Duodenal mucosa (tissue), 2 donors: ENCODE results near the gene HES5.

Experiments
- H3K27ac ChIP-seq: one replicate; pipeline ENCODE4 v1.7.0; 2013; ENCODE audit warnings: low read depth, low read length
- H3K27me3 ChIP-seq, 2 donors: one replicate each; pipeline ENCODE4 v1.7.0; 2013; ENCODE audit warnings: low read length in 2 of 2, control low read depth in 1 of 2; ENCODE audit not compliant: insufficient read depth in 2 of 2, control insufficient read depth in 1 of 2
- H3K36me3 ChIP-seq, 2 donors: one replicate each; pipeline ENCODE4 v1.7.0; 2013; ENCODE audit warnings: low read length in 2 of 2, control low read depth in 1 of 2; ENCODE audit not compliant: insufficient read depth in 2 of 2, control insufficient read depth in 1 of 2
- H3K4me1 ChIP-seq, 2 donors: one replicate each; pipeline ENCODE4 v1.7.0; 2013; ENCODE audit warnings: low read length in 2 of 2, control low read depth in 1 of 2; ENCODE audit not compliant: insufficient read depth in 2 of 2, control insufficient read depth in 1 of 2
- H3K4me3 ChIP-seq, 2 donors: one replicate each; pipeline ENCODE4 v1.7.0; 2013; ENCODE audit warnings: low read length in 2 of 2, low read depth in 1 of 2
- H3K9ac ChIP-seq, 2 donors: one replicate each; pipeline ENCODE4 v1.7.0; 2013; ENCODE audit warnings: low read length in 2 of 2, low read depth in 1 of 2
- H3K9me3 ChIP-seq, 2 donors: one replicate each; pipeline ENCODE4 v1.7.0; 2013; ENCODE audit warnings: low read length in 2 of 2, control low read depth in 1 of 2; ENCODE audit not compliant: control insufficient read depth in 1 of 2

Gene HES5

DNA sequence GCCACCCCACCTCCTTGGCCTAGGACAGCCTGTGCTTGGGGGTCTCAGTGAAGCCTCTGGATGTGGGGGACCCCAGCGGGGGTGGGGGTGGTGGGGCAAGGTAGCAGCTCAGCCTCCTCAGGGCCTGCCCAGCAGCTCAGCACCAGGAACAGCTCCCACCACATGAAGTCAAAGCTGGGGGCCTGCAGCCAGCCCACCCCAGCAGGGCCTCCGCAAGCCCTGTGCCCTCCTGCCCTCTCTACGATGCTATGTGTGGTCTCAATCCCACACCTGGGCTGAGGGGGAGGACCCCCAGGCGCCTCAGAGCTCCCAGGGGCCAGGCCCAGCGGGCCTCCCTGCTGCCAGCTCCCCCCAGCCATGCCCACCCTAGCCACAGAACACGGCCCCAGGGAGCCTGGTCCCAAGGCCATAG lies 22.3 kb downstream of the HES5 start:
- no peak overlapping the region for H3K9ac ChIP-seq

GRCh38 chr1:2506901-2507565 lies 23.0 kb downstream of the HES5 start:
- no peaks in the 10 kb centered on the region for H3K9me3 ChIP-seq
- H3K9ac ChIP-seq, result no peak overlapping the region
- H3K36me3 ChIP-seq, result peaks cover 28 to 43% of the 10 kb centered on the region in 2 donors
- no peak overlapping the region for H3K27ac ChIP-seq
- H3K4me3 ChIP-seq, result no peak overlapping the region
- H3K27me3 ChIP-seq, result peaks cover 0 to 13% of the 10 kb centered on the region in 2 donors
- no peaks in the 10 kb centered on the region for H3K4me1 ChIP-seq

More for the DNA sequence above, 22.3 kb downstream of the HES5 start:
- Histone ChIP-seq H3K4me1 (no peaks in the 10 kb centered on the region), H3K4me3 (no peak overlapping the region), H3K9me3 (no peaks in the 10 kb centered on the region), H3K27me3 (peaks cover 0 to 13% of the 10 kb centered on the region in 2 donors), H3K36me3 (peaks cover 34 to 51% of the 10 kb centered on the region in 2 donors), H3K27ac (no peak overlapping the region)

DNA sequence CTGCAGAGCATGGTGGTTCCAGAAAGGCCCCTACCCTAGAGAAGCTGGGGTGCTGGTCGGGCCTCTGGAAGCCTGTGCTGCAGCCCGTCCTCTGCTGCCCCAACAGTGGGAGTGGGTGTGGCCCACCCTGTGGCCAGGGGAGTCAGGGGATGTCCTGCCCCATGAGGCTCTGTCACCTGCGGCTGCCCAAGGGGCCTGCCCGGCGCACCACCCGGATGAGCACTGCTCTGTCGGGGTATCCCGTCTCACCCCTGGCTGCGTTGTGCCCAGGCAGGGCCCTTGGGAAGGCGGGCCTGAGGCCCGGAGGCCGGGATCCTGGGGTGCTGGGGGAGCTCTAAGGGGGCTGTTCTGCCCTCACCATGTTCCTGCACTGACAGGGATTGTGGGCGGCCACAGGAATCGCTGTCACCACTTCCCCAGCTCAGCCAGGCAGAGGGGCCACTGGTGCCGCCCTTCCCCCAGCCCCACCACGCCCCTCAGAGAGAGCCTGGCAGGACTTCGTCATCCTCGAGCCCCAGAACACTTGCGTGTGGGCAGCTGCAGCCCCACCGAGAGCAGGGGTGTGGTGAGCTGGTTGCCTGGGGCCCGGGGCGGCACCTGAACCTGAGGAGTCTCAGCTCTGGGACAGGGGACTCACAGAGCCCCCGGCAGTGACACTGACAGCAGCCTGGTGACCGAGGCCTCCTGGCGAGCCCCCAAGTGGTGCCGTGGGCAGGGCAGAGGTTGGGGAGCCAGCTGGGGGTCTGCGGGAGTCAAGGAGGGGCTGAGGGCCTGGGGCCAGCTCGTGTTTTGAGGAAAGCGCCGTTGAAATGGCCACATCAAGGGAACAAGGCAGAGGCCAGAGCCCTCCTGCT lies 23.8 kb downstream of the HES5 start:
- Histone ChIP-seq H3K9me3 (no peaks in the 10 kb centered on the region), H3K36me3 (peaks cover 22 to 35% of the 10 kb centered on the region in 2 donors), H3K27ac (no peak overlapping the region), H3K9ac (no peak overlapping the region), H3K4me3 (no peak overlapping the region), H3K27me3 (peaks cover 0 to 13% of the 10 kb centered on the region in 2 donors), H3K4me1 (no peaks in the 10 kb centered on the region)

GRCh38 chr1:2505461-2505994 lies 24.5 kb downstream of the HES5 start:
- Histone ChIP-seq H3K27me3 (peaks cover 0 to 13% of the 10 kb centered on the region in 2 donors), H3K36me3 (peaks cover 20 to 29% of the 10 kb centered on the region in 2 donors), H3K4me3 (no peak overlapping the region), H3K9ac (no peak overlapping the region), H3K27ac (no peak overlapping the region), H3K9me3 (no peaks in the 10 kb centered on the region), H3K4me1 (no peaks in the 10 kb centered on the region)

- H3K4me1 ChIP-seq, result no peaks in the 10 kb centered on the region
- H3K9me3 ChIP-seq, result no peaks in the 10 kb centered on the region
- H3K9ac ChIP-seq, result no peak overlapping the region
- no peak overlapping the region for H3K27ac ChIP-seq
- H3K4me3 ChIP-seq, result no peak overlapping the region
- H3K27me3 ChIP-seq, result peaks cover 0 to 13% of the 10 kb centered on the region in 2 donors
- H3K36me3 ChIP-seq, result peaks cover 14 to 23% of the 10 kb centered on the region in 2 donors
Measured at GRCh38 chr1:2504949-2505272, 25.2 kb downstream of the HES5 start.

DNA sequence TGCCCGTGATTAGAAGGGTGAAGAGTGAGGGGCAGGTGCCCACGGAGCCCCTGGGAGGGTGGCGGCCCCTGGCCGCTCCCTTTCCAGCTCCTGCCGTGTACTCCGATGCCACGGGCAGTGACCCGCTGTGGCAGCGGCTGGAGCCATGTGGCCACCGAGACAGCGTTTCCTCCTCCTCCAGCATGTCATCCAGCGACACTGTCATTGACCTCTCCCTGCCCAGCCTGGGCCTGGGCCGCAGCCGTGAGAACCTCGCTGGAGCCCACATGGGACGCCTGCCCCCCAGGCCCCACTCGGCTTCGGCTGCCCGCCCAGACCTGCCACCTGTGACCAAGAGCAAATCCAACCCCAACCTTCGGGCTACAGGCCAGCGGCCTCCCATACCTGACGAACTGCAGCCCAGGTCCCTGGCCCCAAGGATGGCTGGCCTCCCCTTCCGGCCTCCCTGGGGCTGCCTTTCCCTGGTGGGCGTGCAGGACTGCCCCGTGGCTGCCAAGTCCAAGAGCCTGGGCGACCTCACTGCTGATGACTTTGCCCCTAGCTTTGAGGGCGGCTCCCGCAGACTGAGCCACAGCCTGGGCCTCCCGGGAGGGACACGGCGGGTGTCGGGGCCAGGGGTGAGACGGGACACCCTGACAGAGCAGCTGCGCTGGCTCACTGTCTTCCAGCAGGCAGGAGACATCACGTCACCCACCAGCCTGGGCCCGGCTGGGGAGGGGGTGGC lies 25.7 kb downstream of the HES5 start:
- H3K36me3 ChIP-seq, result peaks cover 9 to 18% of the 10 kb centered on the region in 2 donors
- no peak overlapping the region for H3K4me3 ChIP-seq
- H3K9ac ChIP-seq, result no peak overlapping the region
- peaks cover 0 to 17% of the 10 kb centered on the region in 2 donors for H3K27me3 ChIP-seq
- H3K27ac ChIP-seq, result no peak overlapping the region
- H3K9me3 ChIP-seq, result no peaks in the 10 kb centered on the region
- H3K4me1 ChIP-seq, result no peaks in the 10 kb centered on the region

DNA sequence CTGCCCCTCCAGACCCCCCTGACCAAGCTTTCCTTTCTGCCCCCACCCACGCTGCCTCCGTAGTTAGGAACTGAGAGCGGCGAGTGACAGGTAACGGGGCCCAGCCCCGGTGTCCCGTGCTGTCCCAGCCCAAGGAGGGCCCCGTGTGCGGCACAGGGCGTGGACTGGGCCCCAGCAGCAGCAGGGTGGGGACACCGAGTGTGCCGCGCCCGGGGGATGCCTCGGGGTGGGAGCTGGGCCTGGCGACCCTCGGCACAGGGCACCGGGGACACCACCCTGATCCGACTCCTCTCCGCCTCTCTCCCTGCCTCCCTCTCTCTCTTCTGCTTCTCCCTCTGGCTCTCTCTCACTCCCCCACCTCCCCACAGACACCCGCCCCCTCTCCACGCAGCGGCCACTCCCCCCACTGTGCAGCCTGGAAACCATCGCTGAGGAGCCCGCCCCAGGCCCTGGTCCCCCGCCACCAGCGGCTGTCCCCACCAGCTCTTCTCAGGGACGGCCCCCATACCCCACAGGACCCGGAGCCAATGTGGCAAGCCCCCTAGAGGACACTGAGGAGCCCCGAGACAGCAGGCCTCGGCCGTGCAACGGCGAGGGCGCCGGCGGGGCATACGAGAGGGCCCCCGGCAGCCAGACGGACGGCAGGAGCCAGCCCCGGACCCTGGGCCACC lies 26.4 kb downstream of the HES5 start:
- Histone ChIP-seq H3K9ac (no peak overlapping the region), H3K27me3 (peaks cover 0 to 17% of the 10 kb centered on the region in 2 donors), H3K27ac (no peak overlapping the region), H3K4me1 (no peaks in the 10 kb centered on the region), H3K9me3 (no peaks in the 10 kb centered on the region), H3K4me3 (no peak overlapping the region), H3K36me3 (peaks cover 2 to 11% of the 10 kb centered on the region in 2 donors)

GRCh38 chr1:2502661-2503553 lies 27.2 kb downstream of the HES5 start:
- H3K36me3 ChIP-seq, result peaks cover 0 to 5% of the 10 kb centered on the region in 2 donors
- no peaks in the 10 kb centered on the region for H3K4me1 ChIP-seq
- no peak overlapping the region for H3K9ac ChIP-seq
- no peak overlapping the region for H3K4me3 ChIP-seq
- peaks cover 0 to 17% of the 10 kb centered on the region in 2 donors for H3K27me3 ChIP-seq
- H3K27ac ChIP-seq, result no peak overlapping the region
- no peaks in the 10 kb centered on the region for H3K9me3 ChIP-seq

DNA sequence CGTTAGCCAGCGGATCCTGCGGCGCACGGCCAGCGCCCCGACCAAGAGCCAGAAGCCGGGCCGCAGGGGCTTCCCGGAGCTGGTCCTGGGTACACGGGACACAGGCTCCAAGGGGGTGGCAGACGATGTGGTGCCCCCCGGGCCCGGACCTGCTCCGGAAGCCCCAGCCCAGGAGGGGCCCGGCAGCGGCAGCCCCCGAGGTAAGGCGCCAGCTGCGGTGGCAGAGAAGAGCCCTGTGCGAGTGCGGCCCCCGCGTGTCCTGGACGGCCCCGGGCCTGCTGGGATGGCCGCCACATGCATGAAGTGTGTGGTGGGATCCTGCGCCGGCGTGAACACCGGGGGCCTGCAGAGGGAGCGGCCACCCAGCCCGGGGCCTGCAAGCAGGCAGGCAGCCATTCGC lies 27.9 kb downstream of the HES5 start:
- H3K4me3 ChIP-seq, result no peak overlapping the region
- no peak overlapping the region for H3K9ac ChIP-seq
- no peak overlapping the region for H3K27ac ChIP-seq
- H3K4me1 ChIP-seq, result no peaks in the 10 kb centered on the region
- peaks cover 0 to 17% of the 10 kb centered on the region in 2 donors for H3K27me3 ChIP-seq
- no peaks in the 10 kb centered on the region for H3K36me3 ChIP-seq
- no peaks in the 10 kb centered on the region for H3K9me3 ChIP-seq
